ENCODE measurements around the gene TMED6. TPM values are rescaled to one million over a fixed set of nuclear protein-coding genes. Genes with fewer than 3 reads are reported as not detected.
A peak's percentile ranks its signal among the peaks of the same experiment; 100 is the strongest.

Gene TMED6
- total and polyA plus RNA-seq, 2 donors (not counting 1 experiment from before 2014, with no cell fraction given) = 0.08 TPM; not detected in 1

DNA sequence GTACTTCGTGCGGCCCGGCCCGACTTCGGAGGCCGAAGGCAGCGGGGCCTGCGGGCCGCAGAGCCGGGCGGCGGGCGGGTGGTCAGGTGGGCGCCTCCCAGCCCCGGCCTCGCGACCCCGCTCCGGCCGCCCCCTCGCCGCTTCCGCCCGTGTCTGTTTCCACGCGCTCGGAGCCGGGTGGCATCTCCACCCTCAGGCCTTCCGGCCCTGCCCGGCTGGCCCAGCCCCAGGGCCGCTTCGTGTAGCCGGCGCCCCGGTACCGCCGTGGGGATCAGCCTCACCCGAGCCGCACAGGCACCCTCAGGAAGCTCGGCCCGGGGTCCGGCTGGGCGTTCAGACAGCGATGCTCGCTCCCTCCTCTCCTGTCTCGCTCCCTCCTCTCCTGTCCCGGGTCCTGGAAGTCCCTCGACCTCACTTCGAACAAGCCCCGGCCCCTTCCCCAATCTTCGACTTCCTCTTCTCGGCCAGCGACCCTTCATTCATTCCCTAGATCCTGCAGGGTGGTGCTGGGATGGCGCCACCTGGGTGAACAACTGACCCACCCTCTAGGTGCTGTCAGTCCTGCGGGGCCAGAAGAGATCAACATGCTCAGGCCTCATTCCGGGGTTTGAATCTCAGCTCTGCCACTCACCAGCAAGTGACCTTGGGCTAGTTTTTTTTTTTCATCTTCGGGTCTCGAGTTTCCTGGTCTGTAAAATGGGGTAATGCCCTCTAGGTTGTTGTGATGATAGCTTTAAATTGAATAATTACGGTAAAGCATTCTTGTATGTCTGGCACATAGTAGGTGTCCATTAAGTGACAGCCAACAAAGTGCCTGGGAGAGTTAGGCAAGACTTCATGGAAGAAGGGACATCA lies 39.8 kb downstream of the TMED6 start:
- no peaks in the 10 kb centered on the region for H3K27me3 ChIP-seq (ENCODE audit: control insufficient read depth, insufficient read depth, low read length)
- peaks cover 8% of the 10 kb centered on the region for H3K36me3 ChIP-seq (ENCODE audit: control insufficient read depth, insufficient read depth, low read length)
- peak; percentile 15 to 28 for DNase-seq (ENCODE audit: low read depth in 2 of 2)
- peaks cover 37% of the 10 kb centered on the region for H3K79me2 ChIP-seq (ENCODE audit: control insufficient read depth, insufficient read depth, low read length)
- peak overlapping the region; percentile 76 for H3K27ac ChIP-seq (ENCODE audit: insufficient read depth, low read length)
- peak overlapping the region; percentile 77 for H3K4me2 ChIP-seq (ENCODE audit: extremely low read depth, insufficient read depth, low read length)
- H3K9me3 ChIP-seq (ENCODE audit: control insufficient read depth, insufficient read depth, low read depth, low read length) = no peaks in the 10 kb centered on the region
- no peaks in the 10 kb centered on the region for H4K20me1 ChIP-seq (ENCODE audit: control insufficient read depth, extremely low read depth, insufficient read depth, low read length)
- H3K4me3 ChIP-seq (replicated peaks in 1 of 4; ENCODE audit: control extremely low read depth in 1 of 4, insufficient read depth in 1 of 4, low read depth in 3 of 4, low read length in 4 of 4) = peak overlapping the region; percentile 88 to 93 (median 90)
- no peak overlapping the region for H2AFZ ChIP-seq (ENCODE audit: low read length)
- peak in 1 of 2 donors; percentile 4 for TF ChIP-seq CTCF (conservative IDR thresholded peaks at IDR 0.05 in 1 of 2, IDR thresholded peaks at IDR 0.05 in 1 of 2; ENCODE audit: low read depth in 1 of 2, low read length in 2 of 2)
- TF ChIP-seq EZH2 (IDR thresholded peaks at IDR 0.05; ENCODE audit: low read length, missing control alignments) = no peak
- H3K9ac ChIP-seq (ENCODE audit: insufficient read depth, low read length) = peak overlapping the region; percentile 90
- no peaks in the 10 kb centered on the region for H3K4me1 ChIP-seq (ENCODE audit: control insufficient read depth, extremely low read depth, insufficient read depth, low read length)

DNA sequence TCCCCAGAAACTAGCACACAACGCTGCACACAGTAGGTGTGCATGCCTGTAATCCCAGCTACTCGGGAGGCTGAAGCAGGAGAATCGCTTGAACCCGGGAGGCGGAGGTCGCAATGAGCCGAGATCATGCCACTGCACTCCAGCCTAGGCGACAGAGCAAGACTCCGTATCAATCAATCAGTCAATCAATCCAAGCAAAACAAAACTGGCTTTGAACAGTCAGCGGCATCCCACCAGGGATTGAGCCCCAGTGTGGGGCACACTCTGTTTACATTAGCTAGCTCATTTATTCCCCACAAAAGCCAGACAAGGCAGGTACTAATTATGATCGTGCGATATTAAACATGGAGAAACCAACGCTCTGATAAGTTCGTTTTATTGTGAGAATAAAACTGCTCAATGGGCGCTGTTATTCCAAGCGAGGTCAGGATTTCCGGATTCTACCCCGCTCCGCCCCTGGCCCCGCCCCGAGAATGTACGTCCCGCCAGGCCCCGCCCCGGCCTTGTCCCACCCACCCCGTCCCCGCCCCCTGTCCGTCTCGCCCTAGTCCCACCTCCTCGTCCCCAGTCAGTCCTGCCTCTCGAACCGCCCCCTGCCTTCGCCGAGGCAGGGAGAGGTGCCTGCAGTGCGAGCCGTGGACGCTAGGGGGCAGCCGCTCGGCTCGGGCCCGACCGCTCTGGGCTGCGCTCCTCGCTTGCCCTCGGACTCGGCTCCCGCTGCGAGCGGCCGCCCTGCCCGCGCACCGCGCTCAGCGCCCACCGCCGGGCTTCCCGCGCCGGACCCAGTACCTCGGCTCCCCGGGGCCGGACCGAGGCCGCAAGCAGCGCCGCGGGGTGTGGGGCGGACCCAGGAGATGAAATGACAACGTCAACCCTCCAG lies 40.7 kb downstream of the TMED6 start, which contains the start of gene VPS4A:
TSS of gene VPS4A (plus strand) at position 698 of the 880 bp plus-strand sequence. CDS start at position 860, 162 bp downstream.
- DNase-seq (ENCODE audit: low read depth in 2 of 2) = peak; percentile 91 to 96
- no peaks in the 10 kb centered on the region for H3K27me3 ChIP-seq (ENCODE audit: control insufficient read depth, insufficient read depth, low read length)
- no peaks in the 10 kb centered on the region for H3K4me1 ChIP-seq (ENCODE audit: control insufficient read depth, extremely low read depth, insufficient read depth, low read length)
- peaks cover 33% of the 10 kb centered on the region for H3K79me2 ChIP-seq (ENCODE audit: control insufficient read depth, insufficient read depth, low read length)
- peak within 1 kb of the TSS; percentile 90 for H3K9ac ChIP-seq (ENCODE audit: insufficient read depth, low read length)
- H3K4me2 ChIP-seq (ENCODE audit: extremely low read depth, insufficient read depth, low read length) = peak within 1 kb of the TSS; percentile 84
- peak within 1 kb of the TSS; percentile 88 to 93 (median 90) for H3K4me3 ChIP-seq (replicated peaks in 1 of 4; ENCODE audit: control extremely low read depth in 1 of 4, insufficient read depth in 1 of 4, low read depth in 3 of 4, low read length in 4 of 4)
- peaks cover 1% of the 10 kb centered on the region for H3K36me3 ChIP-seq (ENCODE audit: control insufficient read depth, insufficient read depth, low read length)
- peak within 1 kb of the TSS; percentile 76 for H3K27ac ChIP-seq (ENCODE audit: insufficient read depth, low read length)
- no peaks in the 10 kb centered on the region for H3K9me3 ChIP-seq (ENCODE audit: control insufficient read depth, insufficient read depth, low read depth, low read length)
- TF ChIP-seq EZH2 (IDR thresholded peaks at IDR 0.05; ENCODE audit: low read length, missing control alignments) (no peak), CTCF (conservative IDR thresholded peaks at IDR 0.05 in 1 of 2, IDR thresholded peaks at IDR 0.05 in 1 of 2; ENCODE audit: low read depth in 1 of 2, low read length in 2 of 2) (peak; percentile 61 to 63)
- H2AFZ ChIP-seq (ENCODE audit: low read length) = peak within 1 kb of the TSS; percentile 83
- no peaks in the 10 kb centered on the region for H4K20me1 ChIP-seq (ENCODE audit: control insufficient read depth, extremely low read depth, insufficient read depth, low read length)

DNA sequence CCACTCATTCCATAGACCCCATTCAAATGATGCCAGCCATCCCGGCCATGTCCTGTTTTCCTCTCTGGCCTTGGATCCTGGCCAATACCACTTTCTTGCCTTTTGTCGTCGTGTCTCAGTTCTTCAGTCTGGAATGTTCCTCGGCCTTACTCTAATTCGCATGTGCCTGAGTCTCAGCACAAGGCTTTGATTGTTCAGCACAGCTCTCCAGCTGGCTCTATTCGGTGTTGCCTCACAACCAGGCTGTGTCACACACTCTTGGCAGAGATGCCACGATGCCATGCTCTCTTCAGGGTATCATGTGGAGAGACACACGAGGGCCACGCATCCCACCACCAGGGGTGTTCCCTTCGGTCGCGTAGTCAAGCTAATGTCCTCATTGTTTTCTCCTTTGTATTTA lies 42.3 kb downstream of the TMED6 start:
- no peaks in the 10 kb centered on the region for H4K20me1 ChIP-seq (ENCODE audit: control insufficient read depth, extremely low read depth, insufficient read depth, low read length)
- DNase-seq (ENCODE audit: low read depth in 2 of 2) = peak in 1 of 2 donors; percentile 15
- no peak for TF ChIP-seq EZH2 (IDR thresholded peaks at IDR 0.05; ENCODE audit: low read length, missing control alignments)
- TF ChIP-seq CTCF (conservative IDR thresholded peaks at IDR 0.05 in 1 of 2, IDR thresholded peaks at IDR 0.05 in 1 of 2; ENCODE audit: low read depth in 1 of 2, low read length in 2 of 2) = no peak
- no peaks in the 10 kb centered on the region for H3K27me3 ChIP-seq (ENCODE audit: control insufficient read depth, insufficient read depth, low read length)
- H2AFZ ChIP-seq (ENCODE audit: low read length) = no peak overlapping the region
- no peaks in the 10 kb centered on the region for H3K36me3 ChIP-seq (ENCODE audit: control insufficient read depth, insufficient read depth, low read length)
- H3K79me2 ChIP-seq (ENCODE audit: control insufficient read depth, insufficient read depth, low read length) = peaks cover 27% of the 10 kb centered on the region
- no peak overlapping the region for H3K27ac ChIP-seq (ENCODE audit: insufficient read depth, low read length)
- no peaks in the 10 kb centered on the region for H3K4me1 ChIP-seq (ENCODE audit: control insufficient read depth, extremely low read depth, insufficient read depth, low read length)
- no peaks in the 10 kb centered on the region for H3K9me3 ChIP-seq (ENCODE audit: control insufficient read depth, insufficient read depth, low read depth, low read length)
- H3K9ac ChIP-seq (ENCODE audit: insufficient read depth, low read length) = no peak overlapping the region
- H3K4me2 ChIP-seq (ENCODE audit: extremely low read depth, insufficient read depth, low read length) = no peak overlapping the region
- H3K4me3 ChIP-seq (replicated peaks in 1 of 4; ENCODE audit: control extremely low read depth in 1 of 4, insufficient read depth in 1 of 4, low read depth in 3 of 4, low read length in 4 of 4) = no peak overlapping the region

Measured in fibroblast of lung (primary cell).